Measurements from ENCODE around the gene CNPY3.
"Not testable (repeated sequence)": the region's sequence is repeated elsewhere in the genome, so short reads cannot be mapped to it uniquely, and the experiment has no call there.

The CNPY3 gene

GRCh38 chr6:42954405-42954804 lies 25.1 kb downstream of the CNPY3 start:
- not testable (repeated sequence) for H3K27ac Mint-ChIP-seq; ATAC-seq (replicated peaks); H3K36me3 Mint-ChIP-seq (ENCODE audit: insufficient read depth); DNase-seq; H3K4me3 Mint-ChIP-seq; H3K9me3 Mint-ChIP-seq; H3K4me1 Mint-ChIP-seq (ENCODE audit: low read depth in 2 of 2); H3K27me3 Mint-ChIP-seq

DNA sequence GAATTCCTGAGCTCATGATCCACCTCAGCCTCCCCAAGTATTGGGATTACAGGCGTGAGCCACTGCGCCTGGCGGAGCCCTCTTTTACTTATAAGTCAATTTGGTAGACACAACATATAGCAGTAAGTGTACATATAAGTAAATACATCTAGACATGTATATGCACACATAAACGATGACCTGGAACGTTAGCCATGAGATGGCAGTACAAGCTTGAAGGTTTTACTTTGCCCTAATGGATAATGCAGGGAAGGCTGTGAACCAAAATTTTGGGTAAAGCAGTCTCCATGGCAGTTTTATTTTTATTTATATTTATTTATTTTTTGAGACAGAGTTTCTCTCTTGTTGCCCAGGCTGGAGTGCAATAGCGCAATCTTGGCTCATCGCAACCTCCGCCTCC lies 28.8 kb downstream of the CNPY3 start:
- no peak overlapping the region for H3K27ac Mint-ChIP-seq
- no peak overlapping the region for H3K4me3 Mint-ChIP-seq
- H3K27me3 Mint-ChIP-seq: no peaks in the 10 kb centered on the region
- H3K4me1 Mint-ChIP-seq (ENCODE audit: low read depth in 2 of 2): peaks cover 0 to 11% of the 10 kb centered on the region in 2 donors
- H3K36me3 Mint-ChIP-seq (ENCODE audit: insufficient read depth): peaks cover 3% of the 10 kb centered on the region
- no peaks in the 10 kb centered on the region for H3K9me3 Mint-ChIP-seq
- DNase-seq (no peak), ATAC-seq (replicated peaks) (no peak)

- Mint-ChIP-seq H3K36me3 (ENCODE audit: insufficient read depth) (peaks cover 8% of the 10 kb centered on the region), H3K4me1 (ENCODE audit: low read depth in 2 of 2) (peaks cover 0 to 11% of the 10 kb centered on the region in 2 donors), H3K27me3 (no peaks in the 10 kb centered on the region), H3K9me3 (no peaks in the 10 kb centered on the region), H3K27ac (peak overlapping the region; percentile 80 to 90), H3K4me3 (peak overlapping the region in 1 of 2 donors; percentile 85)
- ATAC-seq (replicated peaks) (no peak), DNase-seq (no peak)
Measured at GRCh38 chr6:42959917-42960242, 30.6 kb downstream of the CNPY3 start.

DNA sequence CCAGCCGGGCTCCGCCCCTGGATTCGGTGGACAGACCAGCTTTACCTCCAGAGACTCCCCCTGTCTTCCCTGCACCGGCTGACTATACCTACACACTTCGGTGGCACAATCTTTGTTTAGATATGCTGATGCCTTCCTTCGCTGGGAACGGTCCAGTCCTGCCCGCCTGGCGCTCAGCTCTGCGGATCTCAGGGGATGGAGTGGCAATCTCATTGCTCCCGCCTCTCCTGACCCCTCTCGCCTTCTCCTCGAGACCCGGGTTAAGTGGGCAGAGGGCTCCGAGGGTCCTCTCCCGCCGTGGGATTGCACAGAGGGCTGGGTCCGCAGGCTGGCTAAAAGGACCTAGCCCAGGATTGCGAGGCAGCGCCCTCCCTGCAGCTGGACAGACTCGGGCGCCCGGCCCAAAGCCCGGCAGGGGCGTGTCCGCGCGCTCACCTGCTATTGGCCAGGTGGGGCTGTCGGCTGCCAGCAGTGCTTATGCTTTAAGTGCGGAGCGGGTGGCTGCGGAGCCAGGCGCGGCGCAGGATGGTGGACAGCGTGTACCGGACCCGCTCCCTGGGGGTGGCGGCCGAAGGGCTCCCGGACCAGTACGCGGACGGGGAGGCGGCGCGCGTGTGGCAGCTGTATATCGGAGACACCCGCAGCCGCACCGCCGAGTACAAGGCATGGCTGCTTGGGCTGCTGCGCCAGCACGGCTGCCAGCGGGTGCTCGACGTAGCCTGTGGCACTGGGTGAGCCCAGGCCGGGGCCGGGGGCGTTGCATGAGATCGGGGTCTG lies 31.2 kb downstream of the CNPY3 start, which contains the start of gene GNMT:
Gene GNMT (plus strand): TSS at position 512 of the 777 bp plus-strand sequence. CDS start 14 bp downstream, at position 526.
- H3K9me3 Mint-ChIP-seq: no peaks in the 10 kb centered on the region
- H3K4me3 Mint-ChIP-seq: peak within 1 kb of the TSS; percentile 63 to 85
- DNase-seq (peak in 2 of 3 experiments; percentile 10 to 24), ATAC-seq (replicated peaks) (peak; percentile 79)
- H3K27me3 Mint-ChIP-seq: no peaks in the 10 kb centered on the region
- peak within 1 kb of the TSS; percentile 80 to 90 for H3K27ac Mint-ChIP-seq
- peaks cover 0 to 11% of the 10 kb centered on the region in 2 donors for H3K4me1 Mint-ChIP-seq (ENCODE audit: low read depth in 2 of 2)
- peaks cover 8% of the 10 kb centered on the region for H3K36me3 Mint-ChIP-seq (ENCODE audit: insufficient read depth)

DNA sequence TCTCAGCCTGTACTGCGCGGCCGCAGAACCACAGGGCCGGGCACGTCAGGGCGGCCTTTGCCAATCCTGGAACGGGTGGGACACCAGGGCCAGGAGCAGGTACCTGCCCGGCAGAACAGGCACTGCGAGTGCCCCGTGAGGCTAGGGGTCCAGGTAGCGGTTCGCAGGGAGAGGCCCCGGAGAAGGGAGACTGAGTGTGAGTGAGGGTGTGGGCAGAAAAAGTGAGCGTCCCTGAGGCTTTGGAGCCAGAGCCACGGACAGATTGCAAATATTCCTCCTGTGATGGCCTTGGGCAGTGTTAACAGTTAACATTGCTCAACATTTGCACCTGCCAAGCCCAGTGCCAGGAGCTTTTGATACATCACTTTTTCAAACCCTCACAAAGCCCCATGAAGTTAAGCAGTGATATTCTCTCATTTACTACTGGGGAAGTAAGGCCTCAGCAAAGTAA lies 31.8 kb downstream of the CNPY3 start:
- no peak for ATAC-seq (replicated peaks)

DNA sequence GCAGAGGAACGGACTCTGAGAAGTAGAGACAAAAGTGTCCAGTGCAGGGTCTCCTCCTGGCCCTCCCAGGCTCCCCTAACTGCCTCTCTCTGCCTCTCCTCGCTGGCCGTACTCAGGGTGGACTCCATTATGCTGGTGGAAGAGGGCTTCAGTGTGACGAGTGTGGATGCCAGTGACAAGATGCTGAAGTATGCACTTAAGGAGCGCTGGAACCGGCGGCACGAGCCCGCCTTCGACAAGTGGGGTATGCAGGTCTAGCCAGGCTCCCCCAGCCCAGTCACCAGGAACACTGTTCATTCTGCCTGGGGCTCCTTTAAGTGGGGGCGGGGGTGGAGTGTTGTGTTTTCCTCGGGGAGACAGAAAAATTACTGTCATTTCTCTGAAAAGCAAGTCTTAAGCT lies 32.8 kb downstream of the CNPY3 start:
- H3K4me3 Mint-ChIP-seq: peak overlapping the region in 1 of 2 donors; percentile 42
- peaks cover 8% of the 10 kb centered on the region for H3K36me3 Mint-ChIP-seq (ENCODE audit: insufficient read depth)
- H3K9me3 Mint-ChIP-seq: no peaks in the 10 kb centered on the region
- H3K27ac Mint-ChIP-seq: no peak overlapping the region
- ATAC-seq (replicated peaks) (no peak), DNase-seq (no peak)
- H3K27me3 Mint-ChIP-seq: no peaks in the 10 kb centered on the region
- H3K4me1 Mint-ChIP-seq (ENCODE audit: low read depth in 2 of 2): peaks cover 0 to 11% of the 10 kb centered on the region in 2 donors

More for the DNA sequence above, 31.8 kb downstream of the CNPY3 start:
- DNase-seq: no peak
- no peaks in the 10 kb centered on the region for H3K9me3 Mint-ChIP-seq
- peaks cover 0 to 11% of the 10 kb centered on the region in 2 donors for H3K4me1 Mint-ChIP-seq (ENCODE audit: low read depth in 2 of 2)
- H3K36me3 Mint-ChIP-seq (ENCODE audit: insufficient read depth): peaks cover 8% of the 10 kb centered on the region
- H3K4me3 Mint-ChIP-seq: peak overlapping the region; percentile 63 to 85
- no peaks in the 10 kb centered on the region for H3K27me3 Mint-ChIP-seq
- H3K27ac Mint-ChIP-seq: no peak overlapping the region

- Mint-ChIP-seq H3K9me3 (no peaks in the 10 kb centered on the region), H3K27me3 (no peaks in the 10 kb centered on the region), H3K4me3 (no peak overlapping the region), H3K4me1 (ENCODE audit: low read depth in 2 of 2) (peaks cover 0 to 12% of the 10 kb centered on the region in 2 donors), H3K36me3 (ENCODE audit: insufficient read depth) (peaks cover 8% of the 10 kb centered on the region), H3K27ac (no peak overlapping the region)
- DNase-seq: no peak
- ATAC-seq (replicated peaks): no peak
Measured at GRCh38 chr6:42962502-42963178, 33.4 kb downstream of the CNPY3 start.

DNA sequence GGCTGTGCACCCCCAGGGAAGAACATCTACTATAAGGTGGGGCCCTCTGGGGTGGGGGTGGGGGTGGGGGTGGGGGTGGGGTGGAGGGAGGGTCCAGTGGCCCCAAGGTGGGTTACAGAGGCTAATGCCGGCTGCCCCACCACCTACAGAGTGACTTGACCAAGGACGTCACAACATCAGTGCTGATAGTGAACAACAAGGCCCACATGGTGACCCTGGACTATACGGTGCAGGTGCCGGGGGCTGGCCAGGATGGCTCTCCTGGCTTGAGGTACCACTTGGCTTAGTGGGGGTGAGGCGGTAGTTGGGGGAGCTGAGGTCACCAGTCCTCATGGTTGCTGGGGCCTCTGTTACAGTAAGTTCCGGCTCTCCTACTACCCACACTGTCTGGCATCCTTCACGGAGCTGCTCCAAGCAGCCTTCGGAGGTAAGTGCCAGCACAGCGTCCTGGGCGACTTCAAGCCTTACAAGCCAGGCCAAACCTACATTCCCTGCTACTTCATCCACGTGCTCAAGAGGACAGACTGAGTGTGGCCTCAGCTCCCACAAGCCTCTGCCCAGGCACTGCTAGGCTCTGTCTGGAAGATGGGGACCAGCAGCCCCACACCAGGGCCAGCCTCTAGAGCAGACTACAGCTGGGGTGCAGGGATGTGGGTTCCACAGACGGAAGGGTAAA lies 34.0 kb downstream of the CNPY3 start:
- H3K36me3 Mint-ChIP-seq (ENCODE audit: insufficient read depth): peaks cover 8% of the 10 kb centered on the region
- no peaks in the 10 kb centered on the region for H3K27me3 Mint-ChIP-seq
- no peak overlapping the region for H3K27ac Mint-ChIP-seq
- H3K4me1 Mint-ChIP-seq (ENCODE audit: low read depth in 2 of 2): peaks cover 0 to 12% of the 10 kb centered on the region in 2 donors
- no peaks in the 10 kb centered on the region for H3K9me3 Mint-ChIP-seq
- H3K4me3 Mint-ChIP-seq: no peak overlapping the region
- DNase-seq (no peak), ATAC-seq (replicated peaks) (no peak)

DNA sequence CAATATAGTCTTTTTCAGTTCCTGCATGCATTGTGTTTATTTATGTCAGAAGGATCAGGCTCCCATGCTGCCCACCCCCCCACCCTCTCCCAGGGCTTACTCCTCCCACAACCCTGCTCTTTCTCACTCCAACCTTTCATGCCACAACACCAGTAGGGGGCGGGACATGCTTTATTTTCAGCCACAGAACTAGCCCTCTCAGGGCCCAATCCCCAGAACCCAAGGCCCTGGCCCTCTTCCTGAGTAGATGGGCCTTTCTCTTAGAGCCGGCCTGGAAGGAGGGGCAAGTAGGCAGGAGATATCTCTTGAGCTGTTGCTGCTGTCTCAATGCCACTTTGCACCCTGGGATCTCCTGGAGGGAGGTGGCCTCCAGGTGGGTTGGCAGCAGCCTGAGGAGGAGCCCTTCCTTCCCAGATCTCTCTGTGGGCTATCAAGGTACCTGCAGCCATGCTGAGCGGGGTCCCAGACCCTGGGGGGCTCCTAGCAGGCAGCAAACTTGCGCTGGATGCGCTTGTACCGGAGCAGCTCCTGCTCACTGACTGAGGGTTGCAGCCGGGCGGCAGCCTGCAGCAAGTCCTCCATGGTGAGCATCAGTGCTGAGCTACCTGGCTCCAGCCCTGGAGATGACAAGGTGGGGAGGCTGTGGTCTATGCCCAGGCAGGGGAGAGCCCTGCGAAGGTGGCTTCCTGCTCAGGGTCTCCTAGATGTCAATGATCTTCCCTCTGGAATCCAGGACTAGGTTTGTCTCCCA lies 34.8 kb downstream of the CNPY3 start:
- peaks cover 8% of the 10 kb centered on the region for H3K36me3 Mint-ChIP-seq (ENCODE audit: insufficient read depth)
- DNase-seq: no peak
- H3K9me3 Mint-ChIP-seq: no peaks in the 10 kb centered on the region
- H3K27ac Mint-ChIP-seq: peak overlapping the region in 1 of 2 donors; percentile 53
- H3K4me1 Mint-ChIP-seq (ENCODE audit: low read depth in 2 of 2): peaks cover 0 to 12% of the 10 kb centered on the region in 2 donors
- H3K27me3 Mint-ChIP-seq: no peaks in the 10 kb centered on the region
- H3K4me3 Mint-ChIP-seq: no peak overlapping the region
- no peak for ATAC-seq (replicated peaks)

- DNase-seq: no peak
- Mint-ChIP-seq H3K27me3 (no peaks in the 10 kb centered on the region), H3K4me1 (ENCODE audit: low read depth in 2 of 2) (peaks cover 3 to 4% of the 10 kb centered on the region in 2 donors), H3K9me3 (no peaks in the 10 kb centered on the region), H3K4me3 (no peak overlapping the region), H3K27ac (peak overlapping the region in 1 of 2 donors; percentile 65), H3K36me3 (ENCODE audit: insufficient read depth) (peaks cover 8% of the 10 kb centered on the region)
- ATAC-seq (replicated peaks): no peak
Measured at GRCh38 chr6:42966571-42966970, 37.3 kb downstream of the CNPY3 start.

GRCh38 chr6:42967228-42967627 lies 37.9 kb downstream of the CNPY3 start:
- H3K27me3 Mint-ChIP-seq: no peaks in the 10 kb centered on the region
- H3K27ac Mint-ChIP-seq: no peak overlapping the region
- no peaks in the 10 kb centered on the region for H3K9me3 Mint-ChIP-seq
- H3K4me1 Mint-ChIP-seq (ENCODE audit: low read depth in 2 of 2): peaks cover 4 to 6% of the 10 kb centered on the region in 2 donors
- no peak overlapping the region for H3K4me3 Mint-ChIP-seq
- peaks cover 5% of the 10 kb centered on the region for H3K36me3 Mint-ChIP-seq (ENCODE audit: insufficient read depth)
- DNase-seq (no peak), ATAC-seq (replicated peaks) (no peak)

GRCh38 chr6:42968126-42968701 lies 38.9 kb downstream of the CNPY3 start:
- H3K27ac Mint-ChIP-seq: peak overlapping the region in 1 of 2 donors; percentile 28
- ATAC-seq (replicated peaks): no peak
- H3K4me1 Mint-ChIP-seq (ENCODE audit: low read depth in 2 of 2): peaks cover 4 to 6% of the 10 kb centered on the region in 2 donors
- no peak overlapping the region for H3K4me3 Mint-ChIP-seq
- peaks cover 5% of the 10 kb centered on the region for H3K36me3 Mint-ChIP-seq (ENCODE audit: insufficient read depth)
- H3K27me3 Mint-ChIP-seq: no peaks in the 10 kb centered on the region
- no peaks in the 10 kb centered on the region for H3K9me3 Mint-ChIP-seq
- DNase-seq: no peak

DNA sequence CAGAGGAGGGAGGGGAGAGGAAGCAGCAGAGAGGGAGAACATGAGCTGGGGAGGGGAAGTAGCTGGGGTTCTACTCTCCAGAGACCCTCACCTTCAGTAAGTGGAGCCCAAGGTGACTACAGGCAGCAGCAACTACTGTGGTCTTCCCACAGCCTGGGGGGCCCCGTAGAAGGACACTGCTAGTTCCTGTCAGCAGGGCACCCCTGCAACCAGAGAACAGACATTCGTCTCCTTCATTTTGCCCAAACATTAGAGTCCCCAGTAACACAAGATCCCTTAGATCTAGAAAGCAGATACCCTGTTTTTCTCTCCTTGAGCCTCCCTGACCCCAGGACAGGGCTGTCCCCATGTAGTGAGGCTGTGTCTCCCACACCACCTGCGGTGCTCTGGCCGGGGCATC lies 39.5 kb downstream of the CNPY3 start:
- no peaks in the 10 kb centered on the region for H3K27me3 Mint-ChIP-seq
- H3K9me3 Mint-ChIP-seq: no peaks in the 10 kb centered on the region
- H3K27ac Mint-ChIP-seq: no peak overlapping the region
- DNase-seq (no peak), ATAC-seq (replicated peaks) (no peak)
- H3K36me3 Mint-ChIP-seq (ENCODE audit: insufficient read depth): peaks cover 5% of the 10 kb centered on the region
- peaks cover 4 to 7% of the 10 kb centered on the region in 2 donors for H3K4me1 Mint-ChIP-seq (ENCODE audit: low read depth in 2 of 2)
- H3K4me3 Mint-ChIP-seq: no peak overlapping the region
